Activated CD4-positive, alpha-beta T cell treated with anti-CD3 and anti-CD28 coated beads, Interleukin-2, amount 50 U/mL, for 24 hours (primary cell): Measurements from ENCODE around the gene FGFRL1.

ENCODE experiments used
- DNase-seq, 2 donors: peaks; one replicate each; pipeline ENCODE4 v3.0.0-alpha.2; 2020; ENCODE audit warnings: low read depth in 1 of 2, low spot score in 1 of 2

The FGFRL1 gene

GRCh38 chr4:1021386-1022050 lies 10.1 kb downstream of the FGFRL1 start:
- no peak for DNase-seq

- DNase-seq, result no peak
Measured at GRCh38 chr4:1022051-1022738, 10.8 kb downstream of the FGFRL1 start.

GRCh38 chr4:1022739-1023066 lies 11.3 kb downstream of the FGFRL1 start:
- no peak for DNase-seq

GRCh38 chr4:1023075-1023640 lies 11.7 kb downstream of the FGFRL1 start:
- no peak for DNase-seq

GRCh38 chr4:1023895-1024740 lies 12.7 kb downstream of the FGFRL1 start:
- DNase-seq, result no peak

GRCh38 chr4:1024882-1025545 lies 13.6 kb downstream of the FGFRL1 start:
- DNase-seq, result no peak

- peak in 1 of 2 donors; percentile 25 for DNase-seq
Measured at GRCh38 chr4:1026115-1026514, 14.7 kb downstream of the FGFRL1 start.

- no peak for DNase-seq
Measured at GRCh38 chr4:1027219-1027914, 15.9 kb downstream of the FGFRL1 start.

- no peak for DNase-seq
Measured at GRCh38 chr4:1027915-1028238, 16.5 kb downstream of the FGFRL1 start.

- DNase-seq, result no peak
Measured at GRCh38 chr4:1028574-1029220, 17.3 kb downstream of the FGFRL1 start.

- DNase-seq, result no peak
Measured at GRCh38 chr4:1029529-1029928, 18.1 kb downstream of the FGFRL1 start.

GRCh38 chr4:1030031-1030430 lies 18.6 kb downstream of the FGFRL1 start:
- DNase-seq, result no peak

- DNase-seq, result no peak
Measured at GRCh38 chr4:1030559-1030958, 19.1 kb downstream of the FGFRL1 start.

GRCh38 chr4:1031346-1031745 lies 19.9 kb downstream of the FGFRL1 start:
- DNase-seq, result no peak

GRCh38 chr4:1031956-1032795 lies 20.8 kb downstream of the FGFRL1 start:
- no peak for DNase-seq

- no peak for DNase-seq
Measured at GRCh38 chr4:1032861-1033260, 21.4 kb downstream of the FGFRL1 start.

- DNase-seq, result no peak
Measured at GRCh38 chr4:1033840-1034551, 22.6 kb downstream of the FGFRL1 start.

GRCh38 chr4:1035510-1035909 lies 24.1 kb downstream of the FGFRL1 start:
- DNase-seq, result no peak

GRCh38 chr4:1036095-1036494 lies 24.7 kb downstream of the FGFRL1 start:
- DNase-seq, result no peak
